ENCODE measurements around the gene EPHB1.

- TF ChIP-seq EZH2phosphoT487 (IDR thresholded peaks at IDR 0.05; ENCODE audit: insufficient read depth, low read depth) (no peak), EZH2 (IDR thresholded peaks at IDR 0.05; ENCODE audit: insufficient read depth, poor library complexity, severe bottlenecking) (no peak)
These were observed 104.7 kb downstream of the EPHB1 start for GRCh38 chr3:134899786-134900185.
